Brain microvascular endothelial cell (primary cell): Measurements from ENCODE around the gene NMRK2.

Experiments used
- DNase-seq: peaks from one replicate; pipeline ENCODE4 v3.0.0-alpha.2; 2020
- H3K27ac ChIP-seq: fragments of 250-450 bp; sonication (Bioruptor Pico); 2 replicates; pipeline ENCODE4 v1.5.1; 2020; ENCODE audit warnings: mild to moderate bottlenecking, moderate library complexity
- H3K27me3 ChIP-seq: fragments of 250-450 bp; sonication (Bioruptor Pico); replicated peaks from 2 replicates; pipeline ENCODE4 v1.5.1; 2020; ENCODE audit warnings: mild to moderate bottlenecking
- H3K36me3 ChIP-seq: fragments of 250-450 bp; sonication (Bioruptor Pico); replicated peaks from 2 replicates; pipeline ENCODE4 v1.5.1; 2020; ENCODE audit warnings: mild to moderate bottlenecking
- H3K4me3 ChIP-seq: 2 replicates; pipeline ENCODE4 v1.5.1; 2011; ENCODE audit warnings: low read depth, mild to moderate bottlenecking, control low read depth, low read length, moderate library complexity
- in situ Hi-C: cut with HindIII; loops from 2 replicates; pipeline ENCODE4 v1.10.0; 2017; ENCODE audit warnings: low sequenced_read_pairs, low pct_ligation_motif_present
- TF ChIP-seq, protein P1 (sequence below): IDR thresholded peaks from 2 replicates; pipeline ENCODE4 v1.5.1; 2011; ENCODE audit warnings: low read depth, mild to moderate bottlenecking, moderate library complexity, low read length, control low read depth, inconsistent platforms; ENCODE audit errors: missing control alignments

NMRK2 gene

DNA sequence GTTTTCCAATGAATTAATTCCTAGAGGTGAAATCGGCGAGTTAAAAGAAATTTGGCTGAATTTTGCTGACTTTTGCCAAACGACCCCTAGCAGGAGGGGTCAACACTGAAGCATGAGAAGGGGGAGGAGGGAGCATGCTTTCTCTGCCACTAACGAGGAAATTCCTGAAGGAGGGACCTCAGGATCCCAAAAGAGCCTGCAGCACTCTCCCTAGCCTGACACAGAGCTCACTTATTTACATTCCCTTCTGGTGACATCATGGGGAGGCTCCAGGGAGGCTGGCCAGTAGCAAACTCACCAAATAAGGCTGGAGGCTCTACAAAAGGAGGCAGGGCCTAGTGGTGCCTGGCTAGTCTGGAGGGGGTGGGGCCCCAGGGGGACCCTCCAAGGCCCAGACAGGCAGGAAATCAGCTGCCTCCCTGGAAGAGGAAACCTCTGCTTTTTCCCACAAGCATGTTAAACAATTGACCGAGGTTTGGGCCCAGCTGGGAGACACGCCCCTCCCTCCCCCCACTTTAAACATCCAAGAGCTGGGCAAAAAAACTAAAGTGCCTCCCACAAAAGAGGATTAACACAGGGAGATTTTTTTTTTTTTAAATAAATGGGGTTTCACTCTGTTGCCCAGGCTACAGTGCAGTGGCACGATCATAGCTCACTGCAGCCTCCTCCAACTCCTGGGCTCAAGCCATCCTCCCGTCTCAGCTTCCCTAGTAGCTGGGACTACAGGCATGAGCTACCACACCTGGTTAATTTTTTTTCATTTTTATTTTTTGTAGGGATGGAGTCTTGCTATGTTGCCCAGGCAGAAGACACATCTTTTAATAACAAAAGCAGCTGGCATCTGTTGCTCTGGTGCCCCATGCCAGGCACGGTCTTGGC is 35.9 kb downstream of the NMRK2 start:
- no peaks in the 10 kb centered on the region for H3K27me3 ChIP-seq
- peak overlapping the region; percentile 94 for H3K27ac ChIP-seq
- peak; percentile 99 for DNase-seq
- TF ChIP-seq, protein P1, sequence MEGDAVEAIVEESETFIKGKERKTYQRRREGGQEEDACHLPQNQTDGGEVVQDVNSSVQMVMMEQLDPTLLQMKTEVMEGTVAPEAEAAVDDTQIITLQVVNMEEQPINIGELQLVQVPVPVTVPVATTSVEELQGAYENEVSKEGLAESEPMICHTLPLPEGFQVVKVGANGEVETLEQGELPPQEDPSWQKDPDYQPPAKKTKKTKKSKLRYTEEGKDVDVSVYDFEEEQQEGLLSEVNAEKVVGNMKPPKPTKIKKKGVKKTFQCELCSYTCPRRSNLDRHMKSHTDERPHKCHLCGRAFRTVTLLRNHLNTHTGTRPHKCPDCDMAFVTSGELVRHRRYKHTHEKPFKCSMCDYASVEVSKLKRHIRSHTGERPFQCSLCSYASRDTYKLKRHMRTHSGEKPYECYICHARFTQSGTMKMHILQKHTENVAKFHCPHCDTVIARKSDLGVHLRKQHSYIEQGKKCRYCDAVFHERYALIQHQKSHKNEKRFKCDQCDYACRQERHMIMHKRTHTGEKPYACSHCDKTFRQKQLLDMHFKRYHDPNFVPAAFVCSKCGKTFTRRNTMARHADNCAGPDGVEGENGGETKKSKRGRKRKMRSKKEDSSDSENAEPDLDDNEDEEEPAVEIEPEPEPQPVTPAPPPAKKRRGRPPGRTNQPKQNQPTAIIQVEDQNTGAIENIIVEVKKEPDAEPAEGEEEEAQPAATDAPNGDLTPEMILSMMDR: no peak
- H3K4me3 ChIP-seq: peak overlapping the region; percentile 98
- in situ Hi-C loops: no loop called here
- H3K36me3 ChIP-seq: peaks cover 49% of the 10 kb centered on the region

DNA sequence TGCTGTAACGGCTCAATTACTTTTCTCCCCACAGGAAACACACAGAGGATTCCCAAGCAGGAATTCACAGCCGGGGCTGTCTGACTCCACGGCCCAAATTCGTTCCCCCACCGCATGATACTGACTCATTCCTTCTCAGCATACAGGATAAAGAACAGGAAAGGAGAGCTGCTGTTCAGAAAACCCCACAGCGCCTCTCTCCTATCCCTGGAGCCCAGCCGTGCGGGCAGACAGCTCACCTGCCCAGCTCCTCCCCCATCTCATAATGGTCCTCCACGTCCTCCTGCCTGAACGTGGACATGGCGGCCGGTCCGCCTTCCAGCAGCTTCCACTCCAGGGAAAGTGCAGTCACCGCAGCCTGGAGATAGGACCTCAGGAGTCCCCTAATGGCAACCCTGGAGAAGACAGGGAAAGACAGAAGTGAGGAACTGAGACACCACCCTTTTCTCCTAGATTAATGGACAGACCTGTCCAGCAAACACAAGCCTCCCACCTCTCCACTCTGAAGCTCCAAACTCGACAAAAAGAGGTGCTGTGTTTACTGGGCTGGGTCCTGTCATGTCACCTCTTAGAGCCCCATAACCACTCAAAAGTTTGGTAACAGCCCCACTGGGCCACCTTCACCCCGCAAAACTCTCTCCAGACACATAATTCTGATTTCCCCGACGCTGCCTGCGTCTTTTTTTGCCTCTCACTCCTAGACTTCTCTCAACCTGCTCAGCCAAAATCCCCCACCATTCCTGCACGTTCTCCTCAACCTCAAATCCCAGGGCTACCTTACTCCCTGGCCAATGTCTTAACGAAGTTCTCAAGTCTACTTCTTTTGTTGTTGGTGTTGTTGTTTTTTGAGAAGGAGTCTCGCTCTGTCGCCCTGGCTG is 36.8 kb downstream of the NMRK2 start:
- peak; percentile 81 for DNase-seq
- Histone ChIP-seq H3K36me3 (peaks cover 43% of the 10 kb centered on the region), H3K27me3 (no peaks in the 10 kb centered on the region), H3K4me3 (peak overlapping the region; percentile 98), H3K27ac (peak overlapping the region; percentile 94)
- TF ChIP-seq, protein P1: peak; percentile 59
- in situ Hi-C loops: no loop called here

DNA sequence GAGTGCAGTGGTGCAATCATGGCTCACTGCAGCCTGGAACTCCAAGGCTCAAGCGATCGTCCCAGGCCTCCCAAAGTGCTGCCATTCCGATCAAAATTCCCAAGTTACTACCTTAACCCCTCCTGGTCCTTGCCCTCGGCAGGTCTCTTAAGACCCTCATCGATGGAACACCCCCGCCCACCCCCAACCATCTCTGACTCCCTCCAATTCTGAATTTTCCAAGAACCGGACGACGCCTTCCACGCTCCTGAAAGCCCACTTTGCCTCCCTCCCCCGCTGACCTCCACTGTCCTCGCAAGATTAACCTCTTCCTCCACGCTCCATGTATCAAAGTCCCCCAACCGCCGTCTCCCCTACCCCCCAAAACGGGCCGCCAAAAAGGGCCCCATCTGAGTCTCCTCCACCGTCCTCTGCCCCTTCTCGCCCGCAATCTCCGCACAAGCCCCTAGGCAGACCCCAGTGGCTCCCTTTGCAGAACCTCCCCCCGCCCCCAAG is 37.5 kb downstream of the NMRK2 start:
- H3K27ac ChIP-seq: peak overlapping the region; percentile 94
- no peaks in the 10 kb centered on the region for H3K27me3 ChIP-seq
- TF ChIP-seq, protein P1: no peak
- H3K4me3 ChIP-seq: peak overlapping the region; percentile 98
- DNase-seq: no peak
- H3K36me3 ChIP-seq: peaks cover 41% of the 10 kb centered on the region
- in situ Hi-C loops: no loop called here

DNA sequence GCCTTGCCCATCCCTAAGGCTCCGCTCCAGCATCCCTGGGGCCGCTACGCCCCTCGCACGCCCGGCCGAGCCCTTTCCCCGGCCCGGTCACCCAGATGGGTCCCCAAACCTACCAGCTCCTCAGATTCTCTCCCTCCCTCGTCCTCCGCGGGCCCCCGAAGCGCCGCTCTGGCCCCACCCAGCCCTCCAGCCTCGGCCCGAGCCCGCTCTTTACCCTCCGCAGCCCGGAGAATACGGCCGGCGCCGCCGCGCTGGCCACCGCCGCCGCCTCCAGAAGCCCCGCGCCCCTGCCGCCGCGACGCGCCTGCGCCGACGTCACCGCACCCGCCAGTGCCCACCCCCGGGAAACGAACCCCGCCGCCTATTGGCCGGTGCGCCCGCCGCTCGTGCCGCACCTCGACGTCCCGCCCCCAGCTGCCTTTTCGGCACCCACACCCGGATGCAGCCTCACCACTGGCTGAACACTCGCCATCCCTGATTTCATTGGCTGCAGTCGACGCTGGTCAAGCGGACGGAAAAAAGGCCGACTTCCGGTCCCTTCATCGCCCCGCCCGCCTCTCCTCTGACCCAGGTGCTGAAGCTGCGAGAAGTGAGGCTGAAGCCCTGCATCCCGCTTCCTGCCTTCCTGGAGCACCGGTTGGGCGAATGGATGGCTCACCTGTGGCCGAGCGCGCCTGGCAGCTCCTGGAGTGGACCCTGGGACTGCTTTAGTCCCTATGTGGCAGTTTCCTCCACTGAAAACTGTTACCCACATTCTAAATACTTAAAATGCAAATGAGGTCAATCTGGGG is 38.1 kb downstream of the NMRK2 start, which contains the start of gene DAPK3:
Gene DAPK3, minus strand, starts transcription at position 292 of the 791 bp plus-strand sequence. CDS start 1,364 bp downstream, outside the sequence.
- DNase-seq: peak; percentile 97
- TF ChIP-seq, protein P1: peak; percentile 1
- Histone ChIP-seq H3K36me3 (peaks cover 41% of the 10 kb centered on the region), H3K27ac (peak within 1 kb of the TSS; percentile 94), H3K27me3 (no peaks in the 10 kb centered on the region), H3K4me3 (peak within 1 kb of the TSS; percentile 98)
- in situ Hi-C loops: no loop called here

DNA sequence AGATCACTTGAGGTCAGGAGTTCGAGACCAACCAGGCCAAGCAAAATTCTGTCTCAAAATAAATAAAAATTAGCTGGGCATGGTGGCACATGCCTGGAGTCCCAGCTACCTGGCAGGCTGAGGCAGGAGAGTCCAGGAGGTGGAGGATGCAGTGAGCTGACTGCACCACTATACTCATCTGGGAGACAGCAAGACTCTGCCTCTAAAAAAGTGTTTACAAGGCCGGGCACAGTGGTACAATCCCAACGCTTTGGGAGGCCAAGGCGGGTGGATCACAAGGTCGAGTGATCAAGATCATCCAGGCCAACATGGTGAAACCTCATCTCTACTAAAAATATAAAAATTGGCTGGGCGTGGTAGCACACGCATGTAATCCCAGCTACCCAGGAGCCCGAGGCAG is 42.3 kb downstream of the NMRK2 start:
- Histone ChIP-seq H3K27ac (no peak overlapping the region), H3K27me3 (no peaks in the 10 kb centered on the region), H3K36me3 (peaks cover 58% of the 10 kb centered on the region), H3K4me3 (no peak overlapping the region)
- DNase-seq: no peak
- in situ Hi-C loops: no loop called here
- TF ChIP-seq, protein P1: no peak
